ENCODE measurements around the gene STPG2.

Gene STPG2

DNA sequence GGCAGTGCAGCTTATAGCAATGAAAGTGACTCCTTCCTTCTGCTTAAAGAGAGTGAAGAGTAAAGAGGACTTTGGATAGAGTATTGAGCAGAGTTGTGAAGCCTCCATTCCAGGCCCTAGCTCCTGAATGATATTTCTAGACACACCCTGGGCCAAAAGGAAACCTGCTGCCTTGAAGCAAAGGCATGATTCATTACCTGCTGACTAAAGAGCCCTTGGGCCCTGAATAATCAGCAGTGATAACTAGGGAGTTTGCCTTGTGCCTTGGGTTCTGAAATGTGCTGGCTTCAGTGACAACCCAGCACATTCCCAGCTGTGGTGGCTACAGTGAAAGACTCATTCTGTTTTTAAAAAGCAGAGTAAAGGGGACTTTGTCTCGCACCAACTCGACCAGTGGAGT lies 49.2 kb downstream of the STPG2 start:
- in situ Hi-C loops (cut with MboI; ENCODE audit: low sequenced_read_pairs), result no loop called here

DNA sequence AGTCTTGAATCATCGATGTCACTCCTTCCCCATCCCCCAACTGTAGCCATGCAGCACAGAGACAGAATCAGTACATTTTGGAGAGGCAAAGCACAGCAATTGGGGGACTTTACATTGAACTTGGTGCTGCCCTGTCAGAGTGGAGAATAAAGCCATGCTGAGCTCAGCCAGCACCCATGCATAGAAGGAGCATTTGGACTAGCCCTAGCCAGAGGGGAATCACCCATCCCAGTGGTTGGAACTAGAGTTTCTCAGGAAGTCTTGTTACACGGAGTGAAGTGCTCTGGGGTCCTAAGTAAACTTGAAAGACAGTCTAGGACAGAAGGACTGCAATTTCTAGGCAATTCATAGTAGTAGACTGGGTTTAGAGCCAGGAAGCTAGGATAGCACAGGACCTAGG lies 49.6 kb downstream of the STPG2 start:
- in situ Hi-C loops (cut with MboI; ENCODE audit: low sequenced_read_pairs), result no loop called here

- in situ Hi-C loops (cut with MboI; ENCODE audit: low sequenced_read_pairs), result no loop called here
These were observed 50.3 kb downstream of the STPG2 start for GRCh38 chr4:98092833-98093439.

- in situ Hi-C loops (cut with MboI; ENCODE audit: low sequenced_read_pairs), result no loop called here
These were observed 61.3 kb downstream of the STPG2 start for GRCh38 chr4:98081936-98082335.

- in situ Hi-C loops (cut with MboI; ENCODE audit: low sequenced_read_pairs), result no loop called here
These were observed 74.8 kb downstream of the STPG2 start for GRCh38 chr4:98068495-98068894.

DNA sequence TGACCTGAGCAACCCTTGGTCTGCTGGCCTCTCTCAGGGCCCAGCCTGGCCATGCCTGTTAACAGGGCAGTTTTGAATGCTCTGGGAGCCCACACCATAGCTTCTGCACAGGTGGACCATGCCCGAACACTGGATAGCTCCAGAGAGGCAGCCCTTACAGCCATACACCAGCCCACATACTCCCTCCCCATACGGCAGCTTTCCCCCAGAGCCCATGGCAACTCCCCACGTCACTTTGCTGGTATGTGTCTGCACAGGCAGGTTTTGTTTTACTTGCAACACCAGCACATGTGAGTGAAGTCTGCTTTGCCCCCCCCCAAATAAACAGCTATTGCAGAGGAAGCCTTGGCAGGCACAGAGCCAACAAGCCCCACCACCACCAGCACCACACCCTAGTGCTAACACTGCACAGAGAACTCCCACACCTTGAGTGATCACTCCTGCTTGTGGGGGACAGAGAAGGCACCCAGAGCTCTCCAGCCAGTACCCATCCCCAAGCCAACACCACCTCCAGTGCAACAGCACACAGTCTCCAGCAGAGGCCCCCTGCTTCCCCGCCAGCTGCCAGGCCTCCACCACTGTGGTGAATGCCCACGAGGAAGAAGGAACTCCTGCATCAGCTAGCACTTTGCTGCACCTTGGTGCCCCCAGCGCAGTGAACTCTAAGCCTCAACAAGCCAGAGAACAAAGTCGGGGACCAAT lies 87.3 kb downstream of the STPG2 start:
- in situ Hi-C loops (cut with MboI; ENCODE audit: low sequenced_read_pairs), result no loop called here

GRCh38 chr4:98046665-98047064 lies 96.6 kb downstream of the STPG2 start:
- in situ Hi-C loops (cut with MboI; ENCODE audit: low sequenced_read_pairs), result no loop called here

DNA sequence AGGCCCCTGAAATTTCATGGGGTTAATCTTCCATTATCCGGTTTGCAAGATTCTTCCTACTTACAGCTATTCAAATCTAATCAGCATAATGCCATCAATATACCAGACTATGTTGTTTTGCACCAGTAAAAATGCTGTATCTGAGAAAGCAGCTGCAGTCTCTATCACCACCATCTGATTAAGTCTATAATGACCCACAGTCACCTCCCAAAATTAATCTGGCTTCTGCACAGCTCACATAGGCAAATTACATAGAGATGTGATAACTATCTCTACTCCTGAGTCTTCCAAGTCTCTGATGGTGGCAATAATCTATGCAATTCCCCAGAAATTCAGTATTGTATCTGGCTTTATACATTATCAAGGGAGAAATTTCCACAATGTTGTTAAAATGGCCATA lies 113.2 kb downstream of the STPG2 start:
- in situ Hi-C loops (cut with MboI; ENCODE audit: low sequenced_read_pairs), result no loop called here

- in situ Hi-C loops (cut with MboI; ENCODE audit: low sequenced_read_pairs), result no loop called here
These were observed 115.4 kb downstream of the STPG2 start for GRCh38 chr4:98027827-98028226.

- in situ Hi-C loops (cut with MboI; ENCODE audit: low sequenced_read_pairs), result no loop called here
These were observed 116.9 kb downstream of the STPG2 start for GRCh38 chr4:98026362-98026761.

DNA sequence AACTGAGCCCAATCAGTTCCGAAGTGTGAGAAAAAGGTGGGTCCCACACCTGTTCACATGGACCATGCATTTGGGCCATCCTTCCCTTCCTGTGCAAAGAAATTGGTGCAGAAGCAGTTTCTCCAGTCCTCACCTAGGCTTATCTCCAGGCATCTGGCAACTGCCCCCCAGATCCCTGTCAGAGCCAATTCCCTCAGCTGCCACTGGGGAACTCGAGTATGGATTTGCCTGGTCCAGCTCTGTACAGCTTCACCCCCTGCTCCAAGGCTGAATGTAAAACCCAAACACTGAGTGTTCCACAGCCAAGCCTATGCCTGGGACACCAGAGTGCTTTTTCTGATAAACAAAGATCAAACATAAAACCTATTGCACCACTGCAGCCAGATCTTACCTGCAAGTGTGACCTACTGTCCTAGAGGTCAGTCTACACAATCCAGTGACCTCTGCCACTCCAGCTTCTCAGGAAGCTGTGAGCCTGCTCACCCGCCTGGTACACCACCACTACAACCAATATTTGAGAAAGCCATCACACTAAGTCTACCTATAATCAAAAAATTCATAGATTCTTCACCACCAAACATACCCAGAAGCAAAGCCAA lies 136.4 kb downstream of the STPG2 start:
- in situ Hi-C loops (cut with MboI; ENCODE audit: low sequenced_read_pairs), result no loop called here

DNA sequence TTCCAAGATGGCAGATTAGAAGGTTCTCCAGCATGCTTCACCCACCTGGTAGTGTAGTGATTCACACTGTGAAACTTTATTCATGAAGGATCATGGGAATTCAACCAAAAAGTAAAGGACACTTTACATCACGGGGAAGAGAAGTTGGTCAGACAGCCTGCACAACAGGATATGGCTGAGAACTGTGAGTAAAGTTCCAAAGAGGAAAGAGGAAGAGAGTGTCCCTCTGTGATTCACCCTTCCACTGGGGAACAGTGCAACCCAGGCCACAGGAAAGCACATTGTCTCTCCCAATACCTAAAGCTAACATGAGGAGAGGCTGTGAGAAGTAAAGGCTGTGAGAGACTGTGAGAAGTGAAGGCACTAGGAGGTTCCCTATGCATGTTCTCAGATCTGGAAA lies 137.2 kb downstream of the STPG2 start:
- in situ Hi-C loops (cut with MboI; ENCODE audit: low sequenced_read_pairs), result no loop called here

DNA sequence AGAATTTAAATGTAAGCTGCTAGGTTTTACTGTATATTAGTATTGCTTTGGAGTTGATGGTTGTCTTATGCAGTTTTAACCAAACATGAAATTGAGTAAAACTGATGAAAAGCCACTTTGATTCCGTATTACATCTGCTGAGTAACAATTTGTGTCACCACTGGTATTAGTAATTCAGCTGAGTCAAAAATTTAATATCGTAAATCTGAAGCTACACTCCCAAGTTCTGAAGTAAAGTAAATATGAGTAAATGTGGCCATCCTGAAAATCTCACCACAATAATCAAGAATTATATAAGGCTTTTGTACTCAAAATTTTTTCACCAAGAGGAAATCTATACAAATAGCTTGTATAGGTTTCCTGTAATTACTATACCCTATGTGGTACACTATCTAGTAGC lies 142.3 kb downstream of the STPG2 start:
- in situ Hi-C loops (cut with MboI; ENCODE audit: low sequenced_read_pairs), result no loop called here

- in situ Hi-C loops (cut with MboI; ENCODE audit: low sequenced_read_pairs), result no loop called here
These were observed 145.1 kb downstream of the STPG2 start for GRCh38 chr4:97998203-97998602.

- in situ Hi-C loops (cut with MboI; ENCODE audit: low sequenced_read_pairs), result no loop called here
These were observed 148.4 kb downstream of the STPG2 start for GRCh38 chr4:97994765-97995465.

DNA sequence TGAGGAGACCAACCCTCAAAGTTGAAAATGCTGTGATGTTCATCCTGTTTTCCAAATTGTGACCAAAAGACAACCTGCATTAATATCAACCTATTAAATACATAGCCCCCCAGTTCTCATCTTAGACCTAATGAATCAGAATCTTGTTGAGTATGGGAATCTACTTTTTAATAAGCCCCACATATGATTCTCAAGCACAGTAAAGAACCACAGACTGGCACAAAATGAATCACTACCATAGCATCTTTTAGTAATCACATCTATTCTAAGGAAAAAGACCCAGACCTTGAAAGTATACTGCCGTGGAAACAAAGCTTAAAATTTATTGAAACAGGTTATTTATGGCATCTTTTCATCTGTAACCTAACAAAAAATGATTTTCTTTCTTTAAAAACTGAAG lies 152.9 kb downstream of the STPG2 start:
- in situ Hi-C loops (cut with MboI; ENCODE audit: low sequenced_read_pairs), result no loop called here

DNA sequence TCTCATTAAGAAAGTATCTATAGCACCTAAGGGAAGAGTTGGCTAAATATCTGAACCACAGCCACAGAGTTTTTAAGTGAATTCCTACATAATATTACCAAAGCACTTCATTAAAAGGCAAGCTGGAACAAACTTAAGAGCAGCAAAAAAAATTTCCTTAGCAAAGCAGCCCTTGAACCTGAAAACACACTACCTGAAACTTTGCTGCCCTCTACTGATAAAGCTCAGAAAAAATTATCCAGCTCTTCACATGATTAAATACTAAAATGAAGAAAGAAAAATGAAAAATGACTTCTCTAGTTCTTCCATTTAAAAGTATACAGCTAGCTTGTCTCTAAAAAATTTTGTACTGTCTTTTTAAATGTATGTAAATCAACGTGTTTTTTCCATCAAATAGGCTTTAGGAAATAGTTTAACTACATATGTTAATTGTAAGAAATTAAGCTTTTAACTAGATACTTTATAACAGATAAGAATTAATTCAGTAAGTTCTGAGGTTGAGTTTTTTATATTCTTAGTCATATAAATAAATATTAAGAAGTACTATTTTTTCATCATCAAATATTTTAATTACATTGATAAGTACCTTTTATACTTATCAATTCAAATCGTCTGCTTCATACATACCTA lies 156.1 kb downstream of the STPG2 start:
- in situ Hi-C loops (cut with MboI; ENCODE audit: low sequenced_read_pairs), result no loop called here

- in situ Hi-C loops (cut with MboI; ENCODE audit: low sequenced_read_pairs), result no loop called here
These were observed 158.6 kb downstream of the STPG2 start for GRCh38 chr4:97984545-97985131.

DNA sequence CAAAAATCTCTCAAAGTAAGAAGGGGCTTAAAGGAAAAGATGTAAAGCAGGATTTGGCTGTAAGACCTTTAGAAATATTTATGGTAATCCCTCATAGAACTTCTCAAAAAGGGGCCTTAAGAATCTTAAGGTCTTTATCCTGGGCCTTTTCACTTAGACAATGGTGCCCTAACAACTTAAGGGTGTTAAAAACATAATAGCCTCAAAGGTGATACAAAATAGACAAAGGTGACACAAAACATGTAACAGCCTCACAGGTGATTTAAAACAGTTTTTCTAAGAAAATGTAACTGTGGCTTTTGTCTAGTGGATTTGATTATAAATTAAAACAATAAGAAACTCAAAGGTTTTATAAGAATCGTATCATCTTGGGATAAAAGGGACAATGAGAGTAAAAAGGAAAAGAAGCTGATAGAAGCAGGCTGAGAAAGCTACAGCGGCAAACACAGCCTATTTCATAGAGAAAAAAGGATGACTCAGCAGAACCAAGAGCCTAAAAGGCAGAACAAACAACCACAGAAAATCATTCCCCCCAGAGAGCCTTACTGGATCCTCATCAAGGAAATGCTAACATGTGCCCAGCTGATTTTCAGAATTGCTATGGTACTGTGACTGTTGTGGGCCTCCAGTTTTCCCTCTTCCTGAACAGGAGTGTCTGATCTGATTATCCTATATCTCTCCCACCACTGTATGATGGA lies 164.3 kb downstream of the STPG2 start:
- in situ Hi-C loops (cut with MboI; ENCODE audit: low sequenced_read_pairs), result no loop called here

DNA sequence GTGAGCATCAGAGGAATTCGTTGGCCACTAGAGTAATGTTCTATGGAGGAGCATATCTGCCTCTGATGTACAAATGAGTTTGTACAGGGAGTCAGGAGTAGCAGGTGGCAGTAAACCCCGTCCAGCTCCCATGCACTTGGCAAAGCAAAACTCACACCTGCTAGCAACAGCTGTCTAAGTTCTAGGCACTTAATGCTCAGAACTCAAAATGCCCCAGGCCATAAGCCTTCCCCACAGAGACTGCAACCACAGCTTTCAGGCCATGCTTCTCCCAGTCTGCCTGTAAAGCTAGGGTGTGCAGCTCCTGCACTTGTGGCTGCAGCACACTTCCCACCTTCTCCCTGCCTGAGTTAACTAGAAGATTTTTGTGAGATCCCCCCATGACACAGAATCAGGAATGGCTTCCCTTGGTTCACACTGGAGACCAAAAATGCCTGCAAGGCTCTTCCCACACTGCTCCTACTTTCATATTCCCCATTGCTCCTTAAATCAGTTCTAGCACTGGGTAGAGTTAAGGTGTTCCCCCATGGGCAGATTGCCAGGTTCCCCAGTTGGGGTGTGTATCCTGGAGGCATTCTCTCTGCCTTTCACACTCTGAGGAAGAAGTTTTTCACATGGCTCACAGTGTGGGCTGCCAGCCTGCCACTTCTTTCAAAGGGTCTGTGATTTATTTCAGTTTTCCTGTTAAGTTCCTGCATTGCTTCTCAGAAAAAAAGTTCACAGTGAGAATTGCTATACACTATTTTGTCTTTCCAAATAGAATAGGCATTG lies 189.9 kb downstream of the STPG2 start:
- in situ Hi-C loops (cut with MboI; ENCODE audit: low sequenced_read_pairs), result no loop called here
